ENCODE measurements around the gene CENPP.
A peak's percentile ranks its signal among the peaks of the same experiment; 100 is the strongest.

CENPP gene

DNA sequence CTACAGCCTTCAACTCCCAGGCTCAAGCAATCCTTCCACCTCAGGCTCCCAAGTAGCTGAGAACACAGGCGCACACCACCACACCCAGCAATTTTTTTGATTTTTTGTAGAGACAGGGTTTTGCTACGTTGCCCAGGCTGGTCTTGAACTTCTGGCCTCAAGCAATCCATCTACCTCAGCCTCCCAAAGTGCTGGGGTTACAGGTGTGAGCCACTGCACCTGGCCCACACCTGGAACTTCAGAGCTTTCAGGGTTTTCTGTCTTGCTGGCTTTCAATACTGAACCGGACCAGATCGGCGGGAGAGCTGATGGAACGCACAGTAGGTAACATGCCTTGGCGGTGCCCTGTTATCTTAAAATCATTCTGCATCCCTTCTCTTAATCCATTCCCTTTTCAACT, 313.4 kb downstream of the CENPP start:
- DNase-seq (ENCODE audit: low spot score) = no peak

DNA sequence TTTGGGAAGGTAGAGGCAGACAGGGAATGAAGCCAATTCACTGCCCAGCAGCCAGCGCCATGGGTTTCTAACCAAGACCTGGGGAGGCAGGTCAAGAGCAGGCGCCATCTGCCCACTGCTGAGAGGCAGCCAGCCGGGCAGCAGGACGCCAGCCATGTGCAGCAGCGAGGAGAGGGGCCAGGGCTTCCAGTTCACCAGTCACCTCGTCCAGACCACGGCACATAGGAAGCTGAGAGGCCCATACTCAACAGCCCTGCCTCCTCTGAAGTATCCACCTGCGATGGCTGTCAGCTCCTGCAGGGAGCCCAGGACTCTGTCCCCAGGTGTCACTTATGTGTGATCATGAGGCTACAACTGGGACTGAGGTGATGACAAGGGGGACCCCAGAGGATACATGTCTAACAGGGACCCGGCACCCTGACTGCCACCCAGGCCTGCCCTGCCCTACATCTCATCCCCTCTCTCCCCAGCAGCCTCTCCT, 314.1 kb downstream of the CENPP start:
- no peak for DNase-seq (ENCODE audit: low spot score)

DNA sequence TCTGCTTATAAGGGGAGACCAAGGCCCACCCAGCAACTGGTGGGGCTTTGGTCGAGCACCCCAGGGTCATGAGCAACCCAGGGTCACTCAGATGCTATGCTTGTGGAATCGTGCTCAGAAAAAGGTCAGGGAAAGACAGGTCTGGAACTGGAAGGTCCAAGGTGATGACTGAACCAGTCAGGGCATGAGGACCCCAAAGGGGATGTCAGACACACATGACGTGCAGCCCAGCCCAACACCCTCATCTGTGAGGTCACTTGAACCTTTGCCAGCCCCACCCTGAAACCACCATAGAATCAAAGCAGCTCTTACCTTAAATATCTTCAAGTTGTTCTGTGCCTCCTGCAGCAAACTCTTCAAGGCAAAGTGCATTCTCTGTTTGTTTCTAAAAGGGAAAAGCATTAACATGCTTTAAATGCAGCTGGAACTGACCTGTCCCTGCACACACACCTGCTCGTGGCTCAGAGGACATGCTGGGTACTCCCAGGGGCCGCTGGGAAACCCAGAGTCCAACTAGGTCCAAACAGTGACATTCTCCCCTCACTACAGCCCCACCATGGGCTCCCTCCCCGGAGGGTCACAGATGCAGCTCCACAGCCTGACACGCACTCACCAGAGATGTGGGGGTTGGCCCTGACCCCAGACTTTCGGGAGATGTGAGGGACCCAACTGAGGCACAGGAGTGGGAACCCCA, 314.8 kb downstream of the CENPP start:
- DNase-seq (ENCODE audit: low spot score) = no peak

DNA sequence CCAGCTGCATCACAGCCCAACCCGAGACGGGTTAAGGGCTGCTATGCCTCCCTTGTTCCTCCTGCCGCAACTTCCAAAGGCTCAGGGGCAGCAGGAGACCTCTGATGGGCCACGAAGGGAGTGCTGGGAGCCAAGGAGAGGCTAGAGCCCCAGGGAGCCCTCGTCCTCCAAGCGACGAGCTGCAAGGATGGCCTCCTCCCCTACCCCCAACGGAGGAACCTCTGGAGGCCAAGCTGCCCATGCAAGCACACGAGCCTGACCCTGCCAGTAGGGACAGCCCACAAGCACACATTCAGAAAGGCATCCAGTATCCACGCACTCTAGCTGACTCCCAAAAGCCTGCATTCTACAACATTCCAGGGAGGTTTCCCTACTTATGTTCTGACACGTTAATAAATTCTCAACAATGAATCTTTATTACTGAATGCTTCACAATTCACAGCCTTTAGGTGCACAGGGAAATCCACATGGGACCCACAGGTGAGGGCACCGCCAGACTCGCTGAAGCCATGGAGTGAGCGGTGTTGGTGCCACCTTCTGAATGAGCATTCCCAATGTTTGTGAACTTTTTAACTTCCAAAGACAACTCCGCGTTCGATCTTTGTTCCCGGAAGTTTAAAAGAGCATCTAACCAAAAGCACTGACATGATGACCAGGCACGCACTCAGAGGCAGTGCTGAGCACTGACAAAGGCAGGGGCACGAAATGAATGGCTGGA, 315.5 kb downstream of the CENPP start:
- DNase-seq (ENCODE audit: low spot score) = no peak

DNA sequence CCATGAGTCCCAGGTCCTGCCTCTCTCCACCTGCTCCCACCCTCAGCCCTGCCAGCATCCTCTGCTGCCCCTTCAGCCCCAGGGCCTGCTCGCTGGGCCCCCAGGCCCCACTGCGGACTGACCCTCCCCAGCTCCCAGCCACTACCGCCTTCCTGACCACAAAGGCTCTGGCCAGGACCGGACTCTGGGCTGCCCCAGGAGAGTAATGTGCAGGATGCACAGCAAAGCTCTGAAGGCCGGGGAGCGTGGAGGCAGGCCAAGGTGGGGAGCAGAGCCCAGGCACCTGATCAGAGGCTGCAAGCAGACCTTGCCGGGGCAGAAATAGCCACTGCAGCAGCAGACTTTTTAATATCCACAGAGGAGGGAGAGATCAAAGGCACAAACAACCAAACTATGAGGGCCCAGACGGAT, 316.3 kb downstream of the CENPP start:
- DNase-seq (ENCODE audit: low spot score) = no peak

DNA sequence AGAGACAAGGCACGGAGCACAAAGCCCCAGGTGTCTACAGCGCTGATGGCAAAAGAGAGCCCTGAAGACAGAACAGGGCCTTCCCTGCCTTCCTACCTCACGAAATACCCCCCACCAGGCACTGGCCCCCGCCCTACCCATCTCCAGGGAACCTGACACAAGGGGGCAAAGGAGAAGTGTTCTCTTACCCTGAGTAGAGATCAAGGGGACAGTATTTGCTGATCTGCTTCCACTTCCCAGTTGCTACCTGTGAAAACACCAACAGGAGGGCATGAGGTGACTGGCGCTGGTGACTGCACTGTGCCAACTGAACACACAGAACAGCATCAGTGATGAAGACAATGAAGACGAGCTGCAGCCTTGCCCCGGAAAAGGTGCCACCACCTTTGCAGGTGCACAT, 316.8 kb downstream of the CENPP start:
- DNase-seq (ENCODE audit: low spot score) = no peak

DNA sequence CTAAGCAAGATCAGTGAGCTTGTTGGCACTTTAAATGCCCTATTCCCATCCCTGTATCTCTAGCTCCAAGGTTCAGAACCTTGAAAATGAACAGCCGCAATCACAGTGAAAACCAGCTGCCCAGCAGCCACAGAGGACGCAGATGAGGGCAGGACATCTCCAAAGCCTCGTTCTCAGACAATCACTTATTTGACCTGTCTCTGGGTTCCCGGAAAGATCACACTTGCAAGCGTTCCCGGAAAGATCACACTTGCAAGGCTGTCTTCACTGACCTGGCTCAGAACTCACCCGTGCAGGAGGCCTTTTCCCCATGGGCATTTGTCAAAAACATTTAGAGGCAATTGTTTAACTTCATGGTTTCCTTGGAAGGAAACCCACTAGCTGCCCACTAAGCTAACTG, 318.5 kb downstream of the CENPP start:
- no peak for DNase-seq (ENCODE audit: low spot score)

DNA sequence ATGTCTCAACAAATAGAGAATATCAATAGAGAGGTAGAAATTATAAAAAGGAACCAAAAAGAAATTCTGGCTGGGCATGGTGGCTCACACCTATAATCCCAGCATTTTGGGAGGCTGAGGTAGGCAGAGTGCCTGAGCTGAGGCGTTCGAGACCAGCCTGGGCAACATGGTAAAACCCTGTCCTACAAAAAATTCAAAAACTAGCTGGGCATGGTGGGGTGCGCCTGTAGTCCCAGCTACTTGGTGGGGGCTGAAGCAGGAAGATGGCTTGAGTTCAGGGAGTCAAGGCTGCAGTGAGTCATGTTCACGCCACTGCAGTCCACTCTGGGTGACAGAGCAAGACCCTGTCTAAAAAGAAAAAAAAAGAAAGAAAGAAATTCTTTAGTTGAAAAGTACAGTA, 319.3 kb downstream of the CENPP start:
- DNase-seq (ENCODE audit: low spot score) = no peak

DNA sequence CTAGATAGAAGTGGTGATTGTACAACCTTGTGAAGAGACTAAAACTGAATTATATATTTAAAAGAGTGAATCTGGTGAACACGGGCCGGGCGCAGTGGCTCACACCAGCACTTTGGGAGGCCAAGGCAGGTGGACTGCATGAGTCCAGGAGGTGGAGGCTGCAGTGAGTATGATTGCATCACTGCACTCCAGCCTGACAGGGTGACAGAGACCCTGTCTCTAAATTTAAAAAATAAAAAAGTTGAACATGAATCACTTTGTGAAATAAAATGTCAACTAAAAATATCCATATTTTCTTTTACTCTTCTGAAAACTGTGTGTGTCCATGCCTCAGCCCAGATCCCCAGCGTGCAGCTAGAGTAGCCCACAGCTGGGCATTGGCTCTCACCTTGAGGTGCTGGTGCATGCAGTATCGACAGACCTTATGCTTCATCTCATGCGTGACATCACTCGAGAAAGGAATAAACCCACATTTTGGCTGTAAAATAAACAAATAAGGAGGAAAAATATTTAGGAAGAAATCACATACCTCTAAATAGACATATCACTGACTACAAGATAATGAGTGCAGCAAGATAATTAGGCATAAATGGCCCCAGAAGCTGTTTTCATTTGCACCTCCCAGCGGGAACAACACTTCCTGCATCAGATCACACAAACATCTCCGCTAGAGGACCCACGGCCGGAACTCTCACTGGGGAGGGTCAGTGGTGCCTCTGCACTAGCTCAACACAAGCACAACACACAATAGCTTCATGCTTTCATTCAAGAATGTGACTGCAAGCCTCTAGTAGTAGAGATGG, 322.1 kb downstream of the CENPP start:
- no peak for DNase-seq (ENCODE audit: low spot score)

DNA sequence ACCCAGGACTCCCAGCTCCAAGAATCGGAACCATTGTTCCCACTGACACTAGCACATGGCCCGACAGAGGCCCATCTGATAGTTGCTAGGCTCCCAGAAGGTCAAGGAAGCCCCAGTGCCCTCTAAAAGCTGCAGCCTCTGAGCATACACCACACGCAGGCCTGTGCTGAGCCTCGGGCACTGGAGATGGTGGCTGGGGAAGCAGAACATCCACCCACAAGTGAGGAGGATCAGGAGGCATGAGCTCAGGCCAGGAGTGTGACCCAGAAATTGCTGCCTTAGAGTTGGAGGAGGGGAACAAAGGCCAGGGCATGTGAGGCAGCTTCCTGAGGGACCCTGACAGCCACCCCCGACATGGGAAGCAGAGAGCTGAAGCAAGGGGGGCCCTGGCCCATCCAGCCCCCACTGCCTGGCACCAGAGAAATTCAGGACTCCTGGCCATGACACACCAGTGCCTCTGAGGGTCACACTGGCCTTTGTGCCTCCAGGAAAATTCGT, 322.8 kb downstream of the CENPP start:
- peak; percentile 84 for DNase-seq (ENCODE audit: low spot score)

DNA sequence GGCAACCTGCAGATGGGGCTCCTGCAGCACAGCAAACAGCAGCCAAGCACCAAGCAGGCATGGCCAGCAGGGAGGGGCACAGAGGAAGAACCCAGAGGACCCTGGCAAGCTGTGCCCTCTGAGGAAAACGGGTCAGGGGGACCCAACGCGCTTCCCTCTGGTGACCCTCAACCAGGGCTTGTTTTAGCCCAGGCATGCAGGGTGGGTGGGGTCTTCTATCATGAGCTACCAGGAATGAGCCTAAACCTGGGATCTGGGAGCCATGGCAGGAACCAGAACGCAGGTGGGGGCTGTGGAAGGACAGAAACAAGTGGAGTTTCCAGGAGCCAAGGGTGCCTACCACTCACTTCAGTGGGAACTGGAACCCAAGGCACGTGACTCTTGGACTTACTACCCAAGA, 323.3 kb downstream of the CENPP start:
- DNase-seq (ENCODE audit: low spot score) = no peak

DNA sequence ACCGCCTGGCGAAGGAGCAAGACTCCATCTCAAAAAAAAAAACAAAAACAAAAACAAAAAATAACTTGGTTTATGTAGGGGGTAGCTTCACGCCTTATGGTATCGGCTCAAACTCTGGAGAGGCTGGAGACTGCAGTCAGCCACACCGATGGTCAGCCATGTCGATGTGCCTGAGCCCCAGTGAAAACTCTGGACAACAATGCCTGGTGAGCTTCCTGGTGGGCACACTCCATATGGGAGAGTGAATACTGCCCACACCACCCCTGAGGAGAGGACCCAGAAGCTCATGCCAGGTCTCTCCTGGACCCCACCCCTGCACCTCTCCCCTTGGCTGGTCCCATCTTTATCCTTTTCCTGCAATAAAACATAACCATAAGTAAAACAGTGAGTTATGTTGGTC, 324.5 kb downstream of the CENPP start:
- no peak for DNase-seq (ENCODE audit: low spot score)

DNA sequence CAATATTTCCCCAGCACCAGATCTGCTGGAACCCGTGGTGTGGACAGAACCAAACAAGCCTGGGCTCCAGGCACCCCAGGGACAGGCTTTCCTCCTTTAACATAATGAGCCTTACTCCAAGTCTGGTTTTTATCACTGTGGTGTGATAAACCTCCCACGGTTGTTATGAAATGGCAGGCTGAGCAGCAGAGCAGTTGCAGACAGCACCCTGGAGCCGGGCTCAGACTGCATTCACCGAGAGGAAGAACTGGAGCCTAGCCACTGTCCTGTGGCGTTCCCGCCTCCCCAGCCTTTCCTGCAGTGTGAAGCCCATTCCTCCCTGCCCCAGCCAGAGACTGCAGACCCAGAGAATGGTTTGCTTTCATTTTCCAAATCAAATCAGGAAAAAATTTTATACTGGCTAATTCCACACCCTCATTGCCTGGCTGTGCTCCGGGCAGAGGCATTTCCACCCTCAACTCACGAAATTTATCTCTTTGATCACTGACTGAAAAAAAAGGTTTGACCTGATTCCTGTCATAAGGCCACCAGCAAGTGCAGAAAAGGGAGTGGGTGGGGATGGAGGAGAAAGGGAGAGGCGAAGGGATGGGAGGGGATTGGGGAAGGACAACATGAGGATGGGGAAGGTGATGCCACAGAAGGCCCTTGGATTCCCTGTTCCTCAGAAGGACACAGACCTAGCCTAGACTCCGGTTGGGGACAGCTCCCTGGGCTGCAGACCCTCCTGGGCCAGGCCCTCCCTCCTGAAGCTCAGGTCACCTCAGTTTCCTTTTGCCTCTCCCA, 325.3 kb downstream of the CENPP start:
- DNase-seq (ENCODE audit: low spot score) = no peak

DNA sequence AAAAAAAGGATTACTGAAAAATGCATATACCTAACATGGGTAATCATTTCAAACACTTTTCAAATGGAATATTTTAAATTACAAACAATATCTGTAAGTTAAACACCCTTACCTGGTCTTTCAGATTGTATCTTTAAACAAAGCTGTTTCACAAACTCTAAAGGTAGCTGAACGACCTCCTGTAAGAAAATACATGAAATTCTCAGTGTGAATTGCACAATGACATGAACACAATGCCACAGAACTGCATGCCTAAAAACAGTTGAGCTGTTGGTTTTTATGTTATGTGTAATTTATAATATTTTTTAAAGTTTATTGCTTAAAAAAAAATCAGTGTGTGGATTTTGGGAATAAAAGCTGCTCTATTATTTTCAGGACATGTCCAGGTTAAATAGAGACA, 326.7 kb downstream of the CENPP start:
- no peak for DNase-seq (ENCODE audit: low spot score)

DNA sequence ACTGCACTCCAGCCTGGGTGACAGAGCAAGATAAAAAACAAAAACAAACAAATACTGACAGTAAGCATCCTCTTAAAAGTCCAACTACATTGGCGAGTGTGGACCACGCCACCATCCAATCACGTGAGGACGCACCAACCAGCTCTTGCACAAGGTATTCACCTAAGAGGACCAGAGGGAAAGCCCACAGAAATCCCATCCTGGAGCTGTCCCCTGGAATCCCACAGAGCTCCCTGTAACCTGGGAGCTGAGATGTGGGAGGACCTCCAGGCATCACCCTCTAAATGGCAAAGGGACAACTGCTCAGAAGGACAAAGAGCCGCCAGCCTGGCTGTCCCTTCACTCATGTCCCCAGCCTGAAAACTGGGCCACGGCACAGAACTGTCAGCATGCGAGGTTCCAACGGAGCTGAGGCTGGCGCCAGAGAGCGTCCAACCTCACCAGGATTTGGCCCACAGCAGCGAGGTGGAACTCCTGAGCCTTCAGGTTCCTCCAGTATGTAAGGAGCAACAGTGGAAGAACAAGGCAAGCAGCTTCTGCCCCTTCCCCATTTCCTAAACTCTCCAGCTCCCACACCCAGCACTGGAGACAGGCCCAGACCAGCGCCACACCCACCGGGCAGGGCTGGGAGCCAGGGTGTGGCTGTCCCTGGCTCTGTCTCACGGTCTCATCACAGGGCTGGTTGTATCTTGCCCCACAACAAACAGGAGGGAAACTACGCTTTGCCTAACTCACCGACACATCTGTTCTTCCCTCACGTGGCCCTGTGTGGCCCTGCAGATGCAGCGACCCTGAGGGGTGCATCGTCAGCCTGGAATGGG, 328.9 kb downstream of the CENPP start:
- DNase-seq (ENCODE audit: low spot score) = no peak

DNA sequence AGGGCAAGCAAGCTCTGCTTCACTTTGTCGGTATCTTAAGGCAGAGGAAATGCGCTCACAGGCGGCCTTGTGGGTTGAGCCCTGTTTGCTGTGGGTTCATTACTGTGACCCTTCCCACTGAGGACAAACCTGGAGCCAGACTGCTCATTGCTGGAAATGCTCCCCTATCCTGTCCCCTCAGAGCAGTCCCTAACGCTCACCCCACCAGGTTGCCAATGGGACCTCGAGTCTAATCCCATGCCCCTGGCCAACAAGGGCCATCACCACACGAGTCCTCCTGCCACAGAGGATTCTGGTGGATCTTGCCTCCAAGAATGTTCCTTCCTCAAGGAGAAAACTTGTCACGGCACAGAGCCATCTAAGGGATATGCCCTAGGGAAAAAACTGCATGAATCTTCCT, 329.6 kb downstream of the CENPP start:
- no peak for DNase-seq (ENCODE audit: low spot score)

DNA sequence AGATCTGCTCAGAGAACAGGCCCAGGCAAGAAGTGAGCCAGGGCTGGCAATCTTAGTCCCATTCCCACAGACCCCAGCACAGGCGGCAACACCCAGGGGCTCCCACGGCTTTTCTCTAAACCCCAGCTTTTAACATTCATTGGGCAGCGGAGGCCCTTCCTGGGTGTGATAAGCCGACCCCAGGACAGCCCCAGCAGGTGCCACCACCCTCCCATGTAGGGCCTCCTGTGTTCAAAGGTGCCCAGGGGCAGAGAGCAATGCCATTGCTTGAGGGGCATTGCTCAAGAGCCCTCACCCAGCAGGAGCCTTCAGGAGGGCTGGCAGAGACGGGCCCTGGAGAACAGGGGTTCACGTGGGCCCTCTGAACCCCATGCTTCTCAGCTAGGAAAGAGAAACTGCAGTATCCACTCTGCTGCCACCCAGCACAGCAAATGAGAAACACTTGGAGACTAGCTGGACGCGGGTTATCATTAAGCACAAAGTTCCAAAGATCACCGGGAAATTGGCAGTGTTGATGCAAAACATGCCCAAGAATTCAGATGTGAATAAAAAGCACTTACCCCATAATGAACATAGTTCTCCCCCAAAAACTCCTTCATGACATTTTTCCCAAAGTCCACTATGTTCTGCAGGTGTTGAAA, 330.3 kb downstream of the CENPP start:
- no peak for DNase-seq (ENCODE audit: low spot score)

DNA sequence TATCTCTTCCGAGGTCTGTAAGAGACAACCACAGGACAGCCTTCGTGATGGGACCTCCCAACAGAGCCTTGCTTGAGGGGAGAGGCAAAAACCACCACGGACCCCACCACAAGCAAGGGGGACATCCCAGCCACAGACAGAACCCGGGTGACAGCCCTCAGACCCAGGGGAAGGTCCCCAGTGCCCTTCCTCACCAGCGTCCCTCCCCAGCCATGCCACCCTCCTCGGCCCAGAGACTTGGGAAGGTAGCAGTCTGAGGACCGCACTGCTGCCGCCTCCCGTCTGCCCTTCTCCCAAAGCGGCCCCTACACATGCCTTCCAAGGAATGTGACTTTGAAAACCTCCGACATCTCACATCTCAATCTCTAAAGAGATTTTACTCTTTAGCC, 330.8 kb downstream of the CENPP start:
- no peak for DNase-seq (ENCODE audit: low spot score)

DNA sequence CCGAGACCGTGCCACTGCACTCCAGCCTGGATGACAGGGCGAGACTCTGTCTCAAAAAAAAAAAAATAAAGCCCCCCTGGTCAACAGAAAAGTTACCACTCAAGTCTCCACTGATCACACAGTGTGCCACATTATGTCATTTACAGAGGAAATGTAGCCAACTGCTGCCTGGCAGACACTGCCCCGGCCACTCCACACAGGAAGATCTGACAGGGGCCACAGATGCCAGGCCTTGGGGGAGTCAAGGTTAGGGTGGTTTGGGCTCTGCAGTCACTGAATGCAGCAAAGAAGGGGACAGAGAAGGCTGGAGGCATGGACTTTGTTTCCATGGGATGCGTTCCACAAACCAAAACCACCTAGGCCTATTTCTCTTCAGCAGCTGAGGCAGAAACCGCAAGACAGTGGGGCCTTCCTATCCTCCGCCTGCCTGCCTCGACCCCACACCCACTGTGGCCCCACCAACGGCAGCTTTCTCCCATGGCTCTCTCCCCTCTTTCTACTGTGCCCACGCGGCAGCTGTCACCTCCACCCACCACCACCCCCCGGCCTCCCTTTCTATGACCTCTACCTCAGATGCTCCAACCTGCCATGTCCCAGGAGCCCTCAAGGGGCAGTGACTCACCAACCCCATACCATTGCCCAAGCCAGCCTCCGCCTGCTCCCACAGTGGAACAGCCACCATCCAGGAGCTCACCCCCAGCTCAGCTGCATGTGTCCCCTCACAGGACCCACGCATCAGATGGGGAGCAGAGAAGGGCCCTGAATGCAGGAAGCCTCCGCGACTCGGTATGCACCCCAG, 331.7 kb downstream of the CENPP start:
- DNase-seq (ENCODE audit: low spot score) = no peak

DNA sequence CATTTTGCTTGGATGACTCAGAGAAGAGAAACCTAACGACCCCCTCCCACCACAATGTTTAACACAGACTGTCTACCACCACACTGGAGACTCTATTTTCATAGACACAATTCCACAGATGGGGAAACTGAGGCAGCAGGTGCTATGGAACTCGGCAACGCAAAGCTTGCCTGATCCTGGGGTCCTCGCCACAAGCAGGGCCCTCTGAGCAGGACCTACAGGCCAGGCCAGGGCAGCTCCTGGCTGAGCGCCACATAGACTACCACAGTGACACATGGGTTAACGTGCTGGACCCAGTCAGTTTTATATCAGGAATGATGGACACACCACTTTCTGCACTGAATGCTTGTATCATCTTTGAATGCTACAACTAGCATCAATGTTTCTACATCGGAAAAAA, 332.4 kb downstream of the CENPP start:
- no peak for DNase-seq (ENCODE audit: low spot score)

All from pons (tissue), 1 donor.